Stomach (tissue), 9 donors: ENCODE measurements around the gene COPS8. TPM values are rescaled to one million over a fixed set of nuclear protein-coding genes. Genes with fewer than 3 reads are reported as not detected.

Source experiments
- DNase-seq, 2 donors: peaks; one replicate each; pipeline versions ENCODE4 v3.0.0 to v3.0.0-alpha.2; 2013 to 2019
- H3K27ac ChIP-seq, 5 donors: fragments of 200-600 bp in 4 of 5; sonication (generic) in 4 of 5; one replicate each; pipeline ENCODE4 v1.5.1; 2013 to 2019; ENCODE audit warnings: mild to moderate bottlenecking in 1 of 5, moderate library complexity in 1 of 5
- H3K27me3 ChIP-seq, 3 donors: fragments of 200-600 bp; sonication (generic); one replicate each; pipeline ENCODE4 v1.5.1; 2017 to 2019; ENCODE audit warnings: mixed run types in 1 of 3
- H3K36me3 ChIP-seq, 4 donors: fragments of 200-600 bp; sonication (generic); 1 replicate in 3 of 4; 2 replicates in 1 of 4; pipeline ENCODE4 v1.5.1; 2016 to 2019
- H3K4me1 ChIP-seq, 4 donors: fragments of 200-600 bp; sonication (generic); one replicate each; pipeline ENCODE4 v1.5.1; 2016 to 2019
- H3K4me3 ChIP-seq, 4 donors: fragments of 200-600 bp; sonication (generic) in 3 of 4; one replicate each; pipeline ENCODE4 v1.5.1; 2016 to 2019; ENCODE audit warnings: mild to moderate bottlenecking in 1 of 4
- H3K9me3 ChIP-seq, 4 donors: fragments of 200-600 bp; sonication (generic); one replicate each; pipeline ENCODE4 v1.5.1; 2016 to 2019
- EP300 ChIP-seq: sonication (generic); formaldehyde crosslinking; IDR thresholded peaks from one replicate; pipeline ENCODE4 v1.6.1; 2017; ENCODE audit warnings: antibody characterized with exemption
- POLR2A ChIP-seq, 4 donors: fragments of 450-650 bp; IDR thresholded peaks; one replicate each; pipeline ENCODE4 v1.6.1; 2016; ENCODE audit warnings: antibody characterized with exemption in 4 of 4, control low read depth in 2 of 4, mild to moderate bottlenecking in 1 of 4, moderate library complexity in 1 of 4
- POLR2AphosphoS5 ChIP-seq, 3 donors: sonication (generic); formaldehyde crosslinking; IDR thresholded peaks; one replicate each; pipeline ENCODE4 v1.6.1; 2016; ENCODE audit warnings: antibody characterized with exemption in 3 of 3
- WGBS, 5 donors: extraction: QIAGEN DNeasy Blood & Tissue Kit in 3 of 5; methylation state at CpG; one replicate each; pipeline versions ENCODE4 v1.1.5 to v1.1.7; 2013 to 2018; 5-methylcytosine and 5-hydroxymethylcytosine counted together
- intact Hi-C: fragments of 100-400 bp; cut with DNase I; formaldehyde crosslinking; loops from one replicate; pipeline ENCODE4 v1.15.1; 2023; ENCODE audit warnings: low total_unique reads
- polyA plus RNA-seq, 3 donors: library from polyadenylated mRNA; stranded (reverse); fragments of 200-250 nt; gene quantifications; one replicate each; pipeline ENCODE4 v1.2.3, GENCODE V29; 2013
- total RNA-seq, 5 donors: library from RNA; depleted of rRNA; stranded (reverse); fragments of >200 nt; gene quantifications; one replicate each; pipeline versions ENCODE4 v1.1.0 to v1.2.3, GENCODE V29; 2014 to 2016
- TF ChIP-seq, protein P1 (sequence below), 7 experiments: fragments of 450-650 bp in 4 of 7; fragments of 200-600 bp in 3 of 7; sonication (generic) in 3 of 7; IDR thresholded peaks; one replicate each; pipeline ENCODE4 v1.5.1; 2016 to 2019; ENCODE audit warnings: antibody characterized with exemption in 7 of 7, control low read depth in 2 of 7, mild to moderate bottlenecking in 1 of 7
- donor health status: healthy with polysubstance abuse.
- donor health status: Bipolar disorder and iron deficiency.
- donor health status: healthy.

COPS8 gene
- total and polyA plus RNA-seq, 8 donors, result 24.1 to 105 (median 53.3) TPM

DNA sequence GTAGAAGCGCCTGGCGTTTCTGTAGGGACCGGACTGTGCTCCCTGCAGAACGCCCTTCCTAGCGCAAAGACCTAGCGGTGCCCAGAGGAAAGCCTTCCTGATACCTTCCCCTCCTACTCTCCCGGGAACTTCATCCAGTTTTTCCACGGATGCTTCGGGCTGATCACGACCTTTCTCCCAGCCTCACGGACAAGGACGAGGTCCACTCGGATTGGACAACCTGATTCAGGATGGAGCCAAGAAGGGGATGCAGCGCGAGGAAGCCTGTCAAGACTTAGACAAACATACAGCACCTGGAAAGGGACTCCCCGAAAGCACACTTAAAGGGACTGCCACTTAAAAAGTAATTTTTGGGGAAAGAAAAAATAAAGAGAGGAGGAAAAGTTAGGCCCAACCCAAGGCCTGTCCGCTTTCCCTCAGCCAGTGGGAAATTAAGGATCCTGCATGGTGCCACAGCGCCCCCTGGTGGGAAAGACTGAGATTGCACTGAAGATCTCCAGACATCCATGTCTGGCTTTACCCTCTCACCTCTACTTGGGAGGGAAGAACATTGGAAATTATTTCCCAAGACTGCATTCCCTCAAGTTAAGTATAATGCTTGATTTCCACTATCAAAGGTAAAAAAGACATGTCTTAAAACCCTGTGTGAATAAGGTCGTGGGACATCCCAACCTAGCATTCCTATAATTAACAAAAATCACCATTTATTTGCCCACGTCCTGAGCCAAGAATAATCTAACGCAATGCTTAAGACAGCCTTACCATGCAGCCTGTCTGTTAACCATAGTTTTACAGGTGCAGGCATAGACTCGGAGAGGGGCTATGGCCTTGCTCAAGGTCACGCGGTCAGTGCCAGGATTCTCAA is 13.4 kb upstream of the COPS8 start:
- WGBS, 5 donors, result 82 to 85% (median 85%) methylated on average over 24 of the region's 24 CpGs
- intact Hi-C loops, result no loop called here
- TF ChIP-seq EP300, result no peak
- TF ChIP-seq, protein P1, sequence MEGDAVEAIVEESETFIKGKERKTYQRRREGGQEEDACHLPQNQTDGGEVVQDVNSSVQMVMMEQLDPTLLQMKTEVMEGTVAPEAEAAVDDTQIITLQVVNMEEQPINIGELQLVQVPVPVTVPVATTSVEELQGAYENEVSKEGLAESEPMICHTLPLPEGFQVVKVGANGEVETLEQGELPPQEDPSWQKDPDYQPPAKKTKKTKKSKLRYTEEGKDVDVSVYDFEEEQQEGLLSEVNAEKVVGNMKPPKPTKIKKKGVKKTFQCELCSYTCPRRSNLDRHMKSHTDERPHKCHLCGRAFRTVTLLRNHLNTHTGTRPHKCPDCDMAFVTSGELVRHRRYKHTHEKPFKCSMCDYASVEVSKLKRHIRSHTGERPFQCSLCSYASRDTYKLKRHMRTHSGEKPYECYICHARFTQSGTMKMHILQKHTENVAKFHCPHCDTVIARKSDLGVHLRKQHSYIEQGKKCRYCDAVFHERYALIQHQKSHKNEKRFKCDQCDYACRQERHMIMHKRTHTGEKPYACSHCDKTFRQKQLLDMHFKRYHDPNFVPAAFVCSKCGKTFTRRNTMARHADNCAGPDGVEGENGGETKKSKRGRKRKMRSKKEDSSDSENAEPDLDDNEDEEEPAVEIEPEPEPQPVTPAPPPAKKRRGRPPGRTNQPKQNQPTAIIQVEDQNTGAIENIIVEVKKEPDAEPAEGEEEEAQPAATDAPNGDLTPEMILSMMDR (IDR thresholded peaks at IDR 0.05), result peak in 6 of 7 experiments; percentile 16 to 99 (median 91)

DNA sequence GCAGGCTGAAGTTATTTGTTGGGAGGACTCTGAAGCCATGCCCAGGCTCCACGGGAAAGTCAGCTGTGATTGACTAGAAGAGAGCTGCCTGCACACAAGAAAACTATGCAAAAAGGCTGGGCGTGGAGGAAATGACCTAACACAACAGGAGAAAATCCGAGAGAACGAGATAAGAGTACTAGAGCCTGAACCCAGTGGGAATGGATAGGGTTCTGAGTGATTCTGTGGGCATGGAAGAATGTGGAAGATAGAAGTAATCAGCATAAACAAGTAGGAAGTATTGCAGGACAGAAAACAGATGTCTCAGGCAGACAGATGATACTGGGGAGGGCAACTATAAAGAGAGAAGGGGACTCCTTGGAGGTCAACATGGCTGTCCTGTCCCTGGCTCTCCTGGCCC is 12.1 kb upstream of the COPS8 start:
- no peak overlapping the region for H3K27ac ChIP-seq
- intact Hi-C loops, result no loop called here
- 33 to 50% (median 41%) methylated on average over 4 of the region's 4 CpGs for WGBS, 5 donors

More for the DNA sequence above, 13.4 kb upstream of the COPS8 start:
- peak; percentile 80 to 85 for DNase-seq
- no peak overlapping the region for H3K4me3 ChIP-seq
- H3K4me1 ChIP-seq, result peaks cover 0 to 28% (median 13%) of the 10 kb centered on the region in 4 donors
- H3K27ac ChIP-seq, result no peak overlapping the region
- no peaks in the 10 kb centered on the region for H3K36me3 ChIP-seq
- no peaks in the 10 kb centered on the region for H3K27me3 ChIP-seq
- H3K9me3 ChIP-seq, result no peaks in the 10 kb centered on the region

DNA sequence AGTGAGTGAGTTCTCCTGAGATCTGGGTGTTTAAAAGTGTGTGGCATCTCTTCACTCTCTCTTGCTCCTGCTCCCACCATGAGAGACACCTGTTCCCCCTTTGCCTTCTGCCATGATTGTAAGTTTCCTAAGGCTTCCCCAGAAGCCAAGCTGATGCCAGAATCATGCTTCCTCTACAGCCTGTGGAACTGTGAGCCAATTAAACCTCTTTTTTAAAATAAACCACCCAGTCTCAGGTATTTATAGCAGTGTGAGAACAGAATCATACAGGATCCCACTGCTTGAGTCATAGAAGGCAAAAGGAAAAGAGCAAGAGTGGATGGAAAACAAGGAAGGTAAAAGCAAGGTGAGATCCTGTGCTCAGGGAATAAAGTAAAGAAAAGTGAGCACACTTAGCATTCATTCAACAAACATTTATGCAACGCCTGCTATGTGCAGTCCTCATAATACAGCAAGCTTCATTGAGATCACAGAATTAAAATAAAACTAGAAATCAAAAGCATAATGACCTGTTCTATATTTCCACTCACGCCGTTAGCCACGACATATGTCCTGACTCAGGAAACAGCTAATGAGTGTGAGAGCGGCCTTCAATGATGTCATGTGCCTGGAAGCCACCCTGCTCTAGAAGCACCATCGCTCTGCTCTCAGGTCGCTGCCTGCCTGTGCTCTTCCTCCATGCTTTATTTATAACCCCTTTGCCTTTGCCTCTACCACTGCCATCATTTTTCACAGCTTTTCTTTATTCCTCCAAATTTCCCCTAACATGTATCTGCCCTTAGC is 11.3 kb upstream of the COPS8 start:
- no peaks in the 10 kb centered on the region for H3K9me3 ChIP-seq
- H3K36me3 ChIP-seq, result no peaks in the 10 kb centered on the region
- peaks cover 0 to 28% (median 13%) of the 10 kb centered on the region in 4 donors for H3K4me1 ChIP-seq
- TF ChIP-seq, protein P1 (IDR thresholded peaks at IDR 0.05), result no peak
- TF ChIP-seq POLR2A (IDR thresholded peaks at IDR 0.05) (no peak), EP300 (no peak), POLR2AphosphoS5 (IDR thresholded peaks at IDR 0.05) (no peak)
- WGBS, 5 donors, result 75 to 91% (median 89%) methylated on average over 7 of the region's 7 CpGs
- no peaks in the 10 kb centered on the region for H3K27me3 ChIP-seq
- DNase-seq, result no peak
- H3K27ac ChIP-seq, result no peak overlapping the region
- intact Hi-C loops, result no loop called here
- no peak overlapping the region for H3K4me3 ChIP-seq

More for the DNA sequence above, 12.1 kb upstream of the COPS8 start:
- TF ChIP-seq EP300 (no peak), POLR2AphosphoS5 (IDR thresholded peaks at IDR 0.05) (no peak), POLR2A (IDR thresholded peaks at IDR 0.05) (no peak)
- TF ChIP-seq, protein P1 (IDR thresholded peaks at IDR 0.05), result no peak
- no peak overlapping the region for H3K4me3 ChIP-seq
- H3K27me3 ChIP-seq, result no peaks in the 10 kb centered on the region
- H3K4me1 ChIP-seq, result peaks cover 0 to 28% (median 13%) of the 10 kb centered on the region in 4 donors
- no peaks in the 10 kb centered on the region for H3K36me3 ChIP-seq
- peak in 1 of 2 donors; percentile 62 for DNase-seq
- H3K9me3 ChIP-seq, result no peaks in the 10 kb centered on the region

DNA sequence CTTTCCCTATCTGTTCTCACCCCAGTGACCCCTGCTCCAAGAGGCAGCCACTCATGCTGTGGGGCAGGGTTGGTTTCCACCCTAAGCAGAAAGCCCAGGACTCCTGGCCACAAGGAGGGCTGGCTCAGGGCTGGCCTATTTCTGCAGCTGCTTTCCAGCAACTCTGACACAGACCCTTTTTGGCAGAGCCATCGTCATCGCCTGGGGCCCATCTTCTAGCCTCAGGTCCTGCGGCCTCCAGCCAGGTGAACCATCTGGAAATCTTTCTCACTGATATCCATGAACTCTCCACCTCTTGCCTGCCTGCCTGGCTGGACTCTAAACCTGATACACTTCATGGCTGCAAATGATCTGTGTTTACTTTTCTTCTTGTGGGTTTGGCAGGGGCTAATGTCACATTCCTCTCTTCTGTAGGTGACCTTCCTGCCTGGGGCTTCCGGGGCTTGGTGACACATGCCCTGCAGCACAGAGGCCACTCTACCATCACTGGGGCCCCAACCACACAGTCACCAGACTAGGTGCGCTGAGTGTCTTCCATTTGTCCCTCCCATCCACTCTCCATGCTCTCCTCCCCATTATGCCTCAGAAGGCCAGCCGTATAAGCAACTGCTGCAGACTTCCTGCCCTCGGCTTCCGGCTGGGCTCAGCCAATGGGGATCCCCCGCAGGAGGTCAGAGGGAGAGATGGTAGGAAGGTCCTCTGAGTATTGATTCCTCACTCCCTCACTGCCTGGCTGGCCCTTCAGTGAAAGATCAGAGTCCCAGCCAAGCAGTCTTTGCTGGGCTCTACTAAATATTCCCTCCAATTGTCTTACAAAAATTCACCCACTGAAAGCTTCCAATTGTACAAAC is 9.7 kb upstream of the COPS8 start:
- Histone ChIP-seq H3K36me3 (no peaks in the 10 kb centered on the region), H3K4me3 (no peak overlapping the region), H3K9me3 (no peaks in the 10 kb centered on the region), H3K27me3 (no peaks in the 10 kb centered on the region), H3K4me1 (peaks cover 0 to 28% (median 13%) of the 10 kb centered on the region in 4 donors), H3K27ac (peak overlapping the region in 4 of 5 donors; percentile 15 to 50 (median 29))
- TF ChIP-seq POLR2AphosphoS5 (IDR thresholded peaks at IDR 0.05) (peak in 1 of 3 donors; percentile 51), EP300 (no peak)
- intact Hi-C loops, result no loop called here
- peak; percentile 34 to 57 for DNase-seq
- WGBS, 5 donors, result 35 to 60% (median 54%) methylated on average over 9 of the region's 9 CpGs
